HG02870 (cell line): ENCODE data around the gene FGF19.

Experiments
- ATAC-seq: cut with Tn5 transposase; IDR thresholded peaks from one replicate; pipeline ENCODE4 v1.9.1; 2021; ENCODE audit warnings: mild to moderate bottlenecking, moderate library complexity; ENCODE audit not compliant: unreplicated experiment

FGF19 gene, protein sequence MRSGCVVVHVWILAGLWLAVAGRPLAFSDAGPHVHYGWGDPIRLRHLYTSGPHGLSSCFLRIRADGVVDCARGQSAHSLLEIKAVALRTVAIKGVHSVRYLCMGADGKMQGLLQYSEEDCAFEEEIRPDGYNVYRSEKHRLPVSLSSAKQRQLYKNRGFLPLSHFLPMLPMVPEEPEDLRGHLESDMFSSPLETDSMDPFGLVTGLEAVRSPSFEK

GRCh38 chr11:69703768-69704507, at the start of gene FGF19:
Gene FGF19, minus strand, starts transcription at chr11:69704022. Its CDS starts 146 bp downstream, at chr11:69703876.
- no peak for ATAC-seq

DNA sequence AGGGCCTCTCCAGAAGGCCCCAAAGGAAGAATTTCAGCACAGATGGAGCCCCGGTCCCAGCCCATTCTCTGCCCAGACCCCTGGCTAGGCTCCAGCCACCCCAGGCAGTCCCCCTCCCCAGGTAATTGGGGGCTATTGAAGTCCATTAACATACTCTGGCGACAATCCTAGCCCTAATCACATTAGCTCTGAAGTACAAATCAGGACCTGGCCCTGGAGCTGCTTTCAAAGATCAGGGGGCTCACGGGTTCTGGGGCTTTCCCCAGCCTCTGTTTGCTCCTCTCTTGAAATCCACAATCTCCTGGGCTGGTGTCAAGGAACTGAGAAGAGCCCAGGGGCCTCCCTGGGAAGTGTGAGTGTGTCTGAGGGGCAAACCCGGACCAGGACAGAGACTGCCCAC, 49.1 kb upstream of the FGF19 start:
- no peak for ATAC-seq

DNA sequence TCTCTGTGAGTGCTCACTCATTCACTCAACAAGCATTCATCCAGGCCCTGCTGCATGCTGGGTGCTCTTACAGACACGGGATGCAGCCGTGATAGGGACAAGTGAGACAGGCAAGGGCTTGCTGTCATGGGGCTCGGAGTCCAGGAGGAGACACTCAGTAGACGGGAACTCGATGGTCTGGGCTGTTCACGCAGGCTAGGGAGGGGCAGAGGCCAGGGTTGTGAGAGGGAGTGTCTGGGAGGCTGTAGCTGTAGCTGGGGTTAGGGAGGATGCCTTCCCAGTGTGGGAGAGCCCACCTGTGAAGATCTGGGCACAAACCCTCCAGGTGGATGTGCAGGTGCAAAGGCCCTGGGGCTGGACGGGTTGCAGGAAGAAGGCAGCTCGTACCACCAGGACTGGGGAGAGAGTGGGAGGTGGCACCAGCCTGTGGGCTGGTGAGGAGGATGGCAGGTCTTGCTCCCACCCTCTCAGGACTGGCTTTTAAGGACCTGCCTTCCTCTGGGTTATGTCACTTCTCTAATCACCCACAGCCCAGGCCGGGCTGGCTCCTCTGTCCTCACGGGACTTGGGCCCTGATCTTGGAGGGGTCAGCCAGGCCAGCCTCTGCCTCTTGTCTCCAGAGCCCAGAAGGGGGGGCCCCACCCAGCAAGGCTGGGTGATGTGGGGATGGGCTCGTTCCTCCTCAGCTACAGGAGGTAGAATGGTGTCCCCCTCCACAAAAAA, 47.2 kb upstream of the FGF19 start:
- no peak for ATAC-seq

DNA sequence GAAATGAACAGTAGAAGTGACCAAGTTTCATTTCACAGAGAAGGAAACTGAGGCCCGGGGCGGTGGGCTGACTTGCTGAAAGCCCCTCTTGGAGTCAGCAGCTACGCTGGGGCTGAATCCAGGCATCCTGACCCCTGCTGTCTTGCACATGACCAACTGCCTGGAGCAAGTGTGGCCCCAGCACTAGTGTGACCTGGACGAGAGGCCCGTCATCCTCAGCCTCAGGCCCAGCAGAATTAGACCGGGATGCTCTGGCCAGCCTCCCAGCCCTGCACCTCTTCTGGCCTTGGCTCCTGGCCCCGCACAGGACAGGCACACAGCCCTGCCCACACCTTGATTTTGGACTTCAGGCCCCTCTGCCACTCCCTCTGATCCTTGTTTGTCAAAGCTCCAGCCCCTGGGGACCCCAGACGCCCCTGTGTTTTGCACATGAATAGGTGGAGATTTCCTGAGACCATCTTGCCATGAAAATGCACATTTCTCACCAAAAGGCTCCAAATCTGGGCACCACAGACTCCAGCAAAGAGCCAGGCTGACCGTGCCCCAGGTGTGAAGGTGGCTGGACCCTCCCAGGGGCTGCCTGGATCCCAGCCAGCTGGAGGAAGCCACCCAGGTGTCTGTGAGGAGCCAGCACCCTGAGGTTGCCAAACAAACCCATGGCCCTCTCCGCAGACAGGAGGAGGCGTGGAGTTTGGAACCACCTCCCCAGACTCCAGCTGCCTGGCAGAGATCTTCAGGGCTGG, 46.5 kb upstream of the FGF19 start:
- no peak for ATAC-seq

DNA sequence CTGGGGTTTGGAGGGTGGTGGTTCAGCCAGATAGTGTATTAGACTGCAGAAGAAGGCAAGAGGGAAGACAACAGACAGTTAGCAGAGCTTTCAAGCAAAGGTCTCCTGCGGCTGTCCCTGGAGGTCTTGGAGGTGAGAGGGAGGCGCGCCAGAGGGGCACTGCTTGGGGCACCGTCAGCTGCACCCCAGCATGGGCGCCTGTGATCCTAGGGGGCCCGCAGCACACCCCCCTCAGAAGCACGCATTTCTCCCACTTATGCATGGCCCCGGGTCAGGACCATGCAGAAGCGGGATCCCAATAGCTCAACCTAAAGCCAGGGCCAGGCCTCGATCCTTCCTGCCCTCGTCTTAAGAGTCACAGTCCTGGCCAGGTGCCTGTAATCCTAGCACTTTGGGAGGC, 44.8 kb upstream of the FGF19 start:
- ATAC-seq, result no peak

DNA sequence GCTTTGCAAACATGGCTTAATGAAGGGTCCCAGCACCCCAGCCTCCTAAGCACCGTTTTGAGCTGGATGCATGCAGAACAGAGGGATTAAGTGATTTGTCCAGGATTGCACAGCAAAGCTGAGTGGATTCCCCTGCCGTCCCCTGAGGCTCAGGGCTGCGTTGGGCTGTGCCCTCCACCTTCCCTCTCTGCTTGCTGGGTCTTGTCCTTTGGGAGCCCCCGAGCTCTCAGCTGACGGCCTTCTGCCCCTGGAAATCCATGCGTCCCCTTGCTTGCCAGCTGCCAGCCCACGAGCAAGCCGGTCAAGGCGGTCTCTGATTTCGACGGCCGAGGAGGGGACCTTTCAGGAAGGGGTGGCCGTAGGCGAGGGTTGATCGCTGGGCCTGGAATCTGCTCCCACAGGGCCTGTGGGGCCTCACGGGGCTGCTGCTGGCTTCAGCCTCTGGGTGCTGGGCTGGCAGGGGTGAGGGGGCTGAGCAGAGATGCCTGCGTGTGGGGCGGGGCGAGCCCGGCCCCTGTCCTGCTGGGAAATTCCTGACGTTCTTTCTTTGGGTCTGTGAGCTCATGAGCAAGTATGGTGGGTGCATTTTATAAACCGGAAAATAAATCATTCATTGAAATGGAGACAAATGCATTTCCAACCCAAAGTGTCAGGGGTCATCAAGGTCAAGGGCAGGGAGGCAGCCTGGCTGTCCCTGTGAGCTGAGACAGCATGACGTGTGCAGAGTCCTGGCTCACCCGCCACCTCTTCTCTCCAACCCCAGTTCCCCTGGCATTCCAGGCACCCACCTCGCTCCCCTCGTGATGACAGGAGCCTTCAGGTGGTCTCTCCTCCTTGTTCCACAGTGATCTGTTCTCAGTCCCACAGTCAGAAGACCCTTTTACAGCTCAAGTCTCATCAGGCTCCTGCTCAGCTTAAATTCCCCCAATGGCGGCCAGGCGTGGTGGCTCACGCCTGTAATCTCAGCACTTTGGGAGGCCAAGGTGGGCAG, 43.2 kb upstream of the FGF19 start:
- ATAC-seq, result no peak

GRCh38 chr11:69746140-69746539, 42.3 kb upstream of the FGF19 start:
- ATAC-seq, result no peak

GRCh38 chr11:69745201-69745600, 41.4 kb upstream of the FGF19 start:
- no peak for ATAC-seq

- no peak for ATAC-seq
These were observed 40.6 kb upstream of the FGF19 start for GRCh38 chr11:69744435-69744834.

GRCh38 chr11:69734841-69735240, 31.0 kb upstream of the FGF19 start:
- no peak for ATAC-seq

DNA sequence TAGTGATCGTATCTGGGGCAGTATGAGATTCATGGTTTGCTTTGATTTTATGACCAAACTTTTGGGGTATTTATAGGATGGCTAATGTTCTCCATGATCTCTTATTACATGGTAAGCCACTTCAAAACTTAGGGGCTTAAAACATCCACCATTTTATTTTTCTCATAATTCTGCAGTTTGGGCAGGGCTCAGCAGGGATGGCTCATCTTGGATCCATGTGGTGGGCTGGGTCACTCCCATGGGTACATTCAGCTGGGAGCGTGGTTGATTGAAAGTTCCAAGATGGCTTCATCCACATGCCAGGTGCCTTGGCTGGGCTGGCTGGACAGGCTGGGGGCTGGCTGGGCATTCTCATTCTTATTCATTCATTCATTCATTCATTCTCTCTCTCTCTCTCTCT, 30.5 kb upstream of the FGF19 start:
- ATAC-seq, result no peak

DNA sequence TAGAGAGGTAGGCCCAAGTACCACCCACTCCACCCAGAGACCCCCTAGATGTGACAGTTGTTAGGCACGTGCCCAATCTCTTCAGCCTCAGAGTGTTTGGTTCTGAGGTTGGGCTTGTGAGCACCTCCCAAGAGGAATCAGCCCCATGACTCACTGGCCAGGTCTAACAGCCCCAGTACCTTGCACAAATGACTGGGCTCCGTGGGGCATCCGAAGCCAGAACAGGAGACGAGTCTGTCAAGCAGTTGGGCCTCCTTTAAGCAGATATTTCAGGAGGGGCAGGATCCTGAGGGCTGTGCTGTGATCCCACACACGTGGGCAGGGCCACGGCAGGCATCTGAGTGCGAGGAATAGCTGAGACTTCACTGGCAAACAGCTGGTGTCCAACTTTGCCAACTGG, 29.1 kb upstream of the FGF19 start:
- no peak for ATAC-seq

DNA sequence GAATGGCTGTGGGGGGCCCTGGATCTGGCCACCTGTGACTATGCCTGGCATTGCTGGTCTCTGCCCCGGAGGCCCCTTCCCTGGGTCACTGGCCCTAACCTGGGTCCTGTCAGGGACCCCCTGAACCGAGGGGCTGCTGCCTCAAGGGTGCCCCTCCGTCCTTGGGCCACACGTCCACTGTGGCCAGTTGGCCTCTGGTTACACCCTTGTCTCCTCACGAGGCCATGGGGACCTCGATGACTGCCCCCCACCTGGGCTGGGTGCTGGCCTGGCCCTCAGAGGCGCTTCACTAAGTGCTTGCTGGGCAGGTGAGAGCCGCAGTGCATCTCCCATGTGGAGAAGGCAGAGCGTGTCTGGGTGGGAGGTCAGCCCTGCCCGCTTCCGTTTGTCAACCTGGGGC, 27.3 kb upstream of the FGF19 start:
- ATAC-seq, result no peak

DNA sequence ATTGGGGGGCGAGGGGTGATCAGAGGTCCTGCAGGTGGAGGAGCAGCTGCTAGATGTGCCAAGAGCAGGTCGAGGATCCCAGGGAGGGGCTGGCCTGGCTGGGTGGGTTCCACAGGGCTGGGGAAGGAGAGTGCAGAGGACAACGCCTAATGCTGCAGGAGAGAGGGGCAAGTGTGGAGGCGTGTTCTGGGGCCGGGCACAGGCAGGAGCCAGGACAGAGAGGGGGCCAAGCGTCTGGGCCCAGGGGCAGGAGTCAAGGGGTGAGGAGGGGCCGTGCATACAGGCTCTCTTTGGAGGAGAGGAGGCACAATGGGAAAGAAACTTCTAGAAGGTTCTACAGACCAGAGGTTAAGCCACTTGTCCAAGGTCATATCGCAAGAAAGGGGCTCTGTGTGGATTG, 26.7 kb upstream of the FGF19 start:
- no peak for ATAC-seq

DNA sequence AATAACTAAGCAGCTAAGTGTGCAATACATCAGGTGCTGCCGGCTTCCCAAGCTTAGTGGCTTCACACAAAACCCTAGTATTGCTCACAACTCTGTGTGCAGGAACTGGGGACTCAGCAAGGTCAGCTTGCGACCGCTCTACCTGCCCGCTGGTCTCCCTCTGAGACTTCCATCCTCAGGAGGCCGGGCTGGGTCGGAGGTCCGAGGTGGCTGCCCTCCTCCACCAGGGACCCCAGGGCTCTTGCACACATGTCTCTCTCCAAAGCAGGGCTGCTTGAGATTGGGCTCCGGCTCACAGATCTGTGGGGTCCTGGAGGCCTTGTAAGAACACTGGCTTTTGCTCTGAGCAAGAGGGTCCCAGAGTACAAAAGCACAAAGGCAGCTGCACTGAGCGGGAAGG, 25.4 kb upstream of the FGF19 start:
- ATAC-seq, result no peak

DNA sequence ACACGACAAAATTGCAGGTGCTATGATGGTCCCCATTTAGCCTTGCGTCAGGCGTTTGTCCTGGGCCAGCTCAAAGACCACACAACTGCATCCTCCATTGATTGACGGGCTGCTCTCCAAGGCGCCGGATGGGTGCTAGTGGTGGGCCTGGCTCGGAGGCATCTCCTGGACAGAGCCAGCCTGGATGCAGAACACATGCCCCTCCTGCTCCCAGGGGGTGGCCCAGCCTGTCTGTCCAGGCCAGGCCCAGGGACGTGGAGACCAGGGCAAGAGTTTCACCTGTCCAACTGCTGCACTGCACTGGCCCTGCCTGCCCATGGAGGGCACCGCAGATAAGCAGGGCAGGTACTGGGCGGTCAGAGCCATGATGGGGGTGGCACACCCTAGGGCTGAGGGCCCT, 23.4 kb upstream of the FGF19 start:
- no peak for ATAC-seq

GRCh38 chr11:69726481-69726880, 22.7 kb upstream of the FGF19 start:
- no peak for ATAC-seq

GRCh38 chr11:69726019-69726418, 22.2 kb upstream of the FGF19 start:
- no peak for ATAC-seq

- no peak for ATAC-seq
These were observed 17.9 kb upstream of the FGF19 start for GRCh38 chr11:69721745-69722144.

- ATAC-seq, result no peak
These were observed 17.3 kb upstream of the FGF19 start for GRCh38 chr11:69721106-69721505.
